Glomerular visceral epithelial cell (primary cell): ENCODE data around the gene SLC8A1.

Experiments
- DNase-seq: peaks from one replicate; pipeline ENCODE4 v3.0.0-alpha.2; 2016; ENCODE audit errors: extremely low spot score

Gene SLC8A1

DNA sequence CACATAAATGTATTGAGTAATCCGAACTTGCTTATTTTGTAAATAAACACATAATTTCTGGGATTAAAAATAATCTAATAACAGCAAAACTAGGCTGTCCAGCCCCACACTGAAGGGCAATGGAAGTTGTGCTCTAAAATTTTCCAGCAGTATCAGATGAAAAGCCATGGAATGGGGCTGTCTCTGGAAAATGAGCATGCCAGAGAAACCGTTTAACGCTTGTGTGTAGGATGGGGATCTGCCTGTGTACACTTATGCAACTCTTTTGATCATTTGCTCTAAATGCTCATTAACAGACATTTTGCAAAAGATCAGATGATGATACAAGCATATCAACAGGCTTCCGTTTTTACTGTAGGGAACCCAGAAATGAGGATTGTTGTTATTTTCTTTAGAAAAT lies 177.6 kb downstream of the SLC8A1 start:
- no peak for DNase-seq

DNA sequence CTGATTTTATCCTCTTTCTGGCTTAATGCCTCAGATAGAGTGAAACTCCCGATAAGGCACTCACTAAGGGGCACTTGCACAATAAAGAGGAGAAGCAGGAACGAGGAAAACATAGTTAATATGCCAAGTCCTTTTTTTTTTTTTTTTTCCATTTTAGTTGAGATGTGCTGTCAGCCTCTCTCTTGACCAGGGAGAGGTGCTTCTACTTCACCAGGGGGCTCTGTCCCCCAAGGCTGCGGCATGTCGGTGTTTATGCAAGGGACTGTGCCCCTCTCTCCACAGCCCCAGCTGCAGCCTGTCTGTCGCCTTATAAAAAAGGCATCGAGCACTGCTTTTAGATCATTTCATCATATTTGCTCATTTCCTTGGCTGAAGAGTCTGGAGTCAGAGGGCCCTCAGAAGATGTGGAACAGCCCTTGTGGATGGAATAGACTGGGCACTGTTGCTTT lies 178.1 kb downstream of the SLC8A1 start:
- no peak for DNase-seq

DNA sequence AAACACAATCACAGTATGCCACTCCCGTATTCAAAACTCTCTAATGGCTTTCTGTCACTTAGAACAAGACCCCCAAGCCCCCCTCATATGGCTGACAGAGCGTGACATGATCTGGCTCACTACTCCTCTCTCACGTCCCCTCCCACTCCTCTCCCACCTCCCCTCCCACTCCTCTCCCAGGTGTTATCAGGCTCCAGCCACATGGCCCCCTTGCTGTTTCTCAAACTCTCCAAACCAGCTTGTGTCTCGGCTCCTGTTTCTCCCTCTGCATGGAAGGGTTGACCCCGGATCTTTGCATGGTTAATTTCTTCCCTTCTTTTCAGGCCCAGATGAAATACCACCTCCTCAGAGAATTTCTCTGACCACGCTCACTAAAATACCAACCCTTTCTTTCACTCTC lies 180.8 kb downstream of the SLC8A1 start:
- DNase-seq = no peak

DNA sequence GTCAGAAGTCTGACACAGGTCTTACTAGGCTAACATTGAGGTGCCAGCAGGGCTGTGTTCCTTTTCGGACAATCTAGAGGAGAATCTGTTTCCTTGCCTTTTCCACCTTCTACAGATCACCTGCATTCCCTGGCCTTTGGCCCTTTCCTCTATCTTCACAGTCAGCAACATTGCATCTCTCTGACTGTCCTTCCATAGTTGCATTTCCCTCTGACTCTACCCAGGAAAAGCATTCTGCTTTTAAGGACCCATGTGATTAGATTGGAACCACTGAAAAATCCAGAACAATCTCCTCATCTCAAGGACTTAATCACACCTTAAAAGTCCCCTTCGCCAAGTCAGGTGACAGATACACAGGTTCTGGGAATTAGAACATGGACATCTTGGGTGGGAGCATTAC lies 181.5 kb downstream of the SLC8A1 start:
- no peak for DNase-seq

DNA sequence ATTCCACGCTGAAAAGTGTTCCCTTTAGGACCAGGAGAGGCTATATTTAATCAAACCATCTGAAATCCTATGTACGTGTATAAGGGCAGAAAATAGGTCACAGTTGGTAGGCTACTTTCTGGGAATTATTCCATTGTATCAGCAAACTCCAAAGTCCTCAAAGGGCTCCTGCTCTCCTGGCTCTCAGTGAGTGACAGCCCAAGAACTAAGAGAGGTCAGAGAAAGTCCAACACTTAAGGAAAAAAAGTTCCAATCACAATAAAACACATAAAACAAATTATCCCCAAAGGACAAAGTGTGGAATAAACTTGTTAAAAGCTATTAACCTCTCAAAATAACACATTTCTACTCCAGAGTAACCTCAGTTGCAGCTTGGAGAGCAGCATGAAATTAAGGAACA lies 183.3 kb downstream of the SLC8A1 start:
- DNase-seq = no peak

DNA sequence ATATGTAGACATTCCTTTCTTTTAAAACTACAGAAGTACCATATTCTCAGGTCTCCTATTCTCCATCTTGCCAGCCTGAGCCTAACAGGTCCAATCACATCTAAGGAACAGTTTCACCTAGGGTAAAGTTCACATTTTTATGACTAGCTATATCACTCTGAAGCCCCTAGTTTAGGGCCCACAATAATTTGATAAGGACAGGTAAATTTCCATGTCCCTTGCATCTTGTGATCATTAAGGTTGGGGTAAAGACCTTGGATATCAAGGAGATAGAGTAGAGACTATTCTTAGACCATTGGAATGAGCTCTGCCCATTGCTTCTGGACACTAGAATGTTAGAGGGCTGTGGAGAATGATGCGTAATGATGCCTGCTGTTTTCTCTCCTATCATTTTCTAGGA lies 185.7 kb downstream of the SLC8A1 start:
- DNase-seq = no peak

DNA sequence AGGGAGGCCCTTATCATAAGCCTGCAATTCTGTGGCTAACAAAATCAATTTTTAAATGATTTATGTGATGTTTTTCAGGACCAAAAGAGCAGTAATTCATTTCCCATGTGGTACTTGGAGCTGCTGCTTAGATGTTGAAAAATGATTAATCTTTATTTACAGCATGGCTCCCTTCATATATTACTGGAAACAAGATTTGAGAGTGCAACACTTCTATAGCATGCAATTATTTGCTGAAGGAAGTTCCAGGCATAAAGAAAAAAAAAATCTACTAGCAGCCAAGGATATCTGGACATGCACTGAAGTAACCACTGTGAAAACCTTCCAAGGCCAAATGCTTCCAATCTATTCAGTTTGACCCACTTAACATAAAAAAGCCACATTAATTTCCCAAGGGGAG lies 186.3 kb downstream of the SLC8A1 start:
- no peak for DNase-seq

DNA sequence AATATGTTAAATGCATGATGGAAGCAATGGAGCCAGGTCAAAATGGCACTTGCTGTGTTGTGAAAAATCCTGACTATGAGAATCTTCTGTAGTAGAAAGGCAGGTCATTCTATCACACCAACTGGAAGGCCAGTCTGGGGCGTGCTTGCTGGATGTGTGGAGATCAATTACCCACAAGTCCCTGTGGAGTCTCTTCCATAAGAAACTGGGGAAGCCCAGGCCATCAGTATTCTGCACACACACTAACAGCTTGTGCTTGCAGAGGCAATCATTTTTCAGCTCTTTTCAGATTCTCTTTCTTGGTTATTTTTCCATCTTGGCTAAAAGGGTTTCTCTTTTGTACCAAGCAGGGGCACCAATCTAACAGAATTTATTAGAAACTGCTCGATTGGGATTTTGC lies 190.8 kb downstream of the SLC8A1 start:
- DNase-seq = no peak

DNA sequence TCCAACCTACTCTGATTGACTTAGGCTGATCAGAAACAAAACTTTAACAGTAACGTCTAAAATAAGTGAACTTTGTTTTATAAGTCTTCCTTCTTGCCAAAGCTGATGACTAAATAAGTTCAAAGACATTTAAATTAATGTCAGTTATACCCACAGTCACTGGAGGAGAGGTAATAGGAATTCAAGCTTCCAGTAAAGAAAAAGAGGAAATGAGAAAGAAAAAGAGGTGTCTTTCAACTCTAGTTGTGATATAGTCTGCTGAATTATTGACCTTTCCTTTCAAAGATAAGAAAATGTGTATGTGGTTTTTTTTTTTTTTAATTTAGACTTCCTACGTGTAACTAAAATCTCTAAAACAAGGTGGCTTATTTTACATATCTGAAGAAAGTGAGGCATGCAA lies 191.5 kb downstream of the SLC8A1 start:
- DNase-seq = no peak

DNA sequence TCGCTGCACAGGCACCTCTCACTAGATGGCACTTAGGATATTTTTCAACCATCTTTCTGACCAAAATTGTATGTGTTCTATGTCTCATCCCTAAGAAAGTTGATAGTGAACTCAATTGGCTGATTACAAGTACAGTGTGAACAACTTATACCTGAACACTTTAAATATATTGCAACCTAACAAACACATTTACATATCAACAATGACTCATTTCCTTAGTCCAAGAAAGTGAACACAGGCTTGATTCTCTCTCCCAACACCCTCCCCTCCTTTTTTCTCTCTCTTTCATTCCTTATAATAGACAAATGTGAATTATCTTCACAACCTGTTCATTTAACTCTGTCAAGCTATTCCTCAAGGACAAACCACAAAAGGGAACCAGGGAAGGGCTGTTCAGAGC lies 192.0 kb downstream of the SLC8A1 start:
- DNase-seq = no peak

DNA sequence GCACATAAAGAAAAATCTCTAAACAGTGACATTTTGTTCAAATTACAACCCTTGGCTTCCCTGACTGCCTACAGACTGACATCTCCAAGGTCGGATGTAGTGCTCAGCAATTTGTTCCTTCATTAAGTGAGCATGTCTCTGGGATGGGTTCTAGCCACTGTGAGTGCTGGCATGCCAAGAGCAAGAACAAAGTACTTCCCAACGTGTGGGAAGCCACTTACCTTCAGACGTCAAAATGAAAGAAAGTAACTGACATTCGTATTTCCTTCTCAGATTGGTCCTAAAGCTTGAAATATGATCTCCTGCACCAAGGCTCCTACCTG lies 193.8 kb downstream of the SLC8A1 start:
- DNase-seq = no peak

DNA sequence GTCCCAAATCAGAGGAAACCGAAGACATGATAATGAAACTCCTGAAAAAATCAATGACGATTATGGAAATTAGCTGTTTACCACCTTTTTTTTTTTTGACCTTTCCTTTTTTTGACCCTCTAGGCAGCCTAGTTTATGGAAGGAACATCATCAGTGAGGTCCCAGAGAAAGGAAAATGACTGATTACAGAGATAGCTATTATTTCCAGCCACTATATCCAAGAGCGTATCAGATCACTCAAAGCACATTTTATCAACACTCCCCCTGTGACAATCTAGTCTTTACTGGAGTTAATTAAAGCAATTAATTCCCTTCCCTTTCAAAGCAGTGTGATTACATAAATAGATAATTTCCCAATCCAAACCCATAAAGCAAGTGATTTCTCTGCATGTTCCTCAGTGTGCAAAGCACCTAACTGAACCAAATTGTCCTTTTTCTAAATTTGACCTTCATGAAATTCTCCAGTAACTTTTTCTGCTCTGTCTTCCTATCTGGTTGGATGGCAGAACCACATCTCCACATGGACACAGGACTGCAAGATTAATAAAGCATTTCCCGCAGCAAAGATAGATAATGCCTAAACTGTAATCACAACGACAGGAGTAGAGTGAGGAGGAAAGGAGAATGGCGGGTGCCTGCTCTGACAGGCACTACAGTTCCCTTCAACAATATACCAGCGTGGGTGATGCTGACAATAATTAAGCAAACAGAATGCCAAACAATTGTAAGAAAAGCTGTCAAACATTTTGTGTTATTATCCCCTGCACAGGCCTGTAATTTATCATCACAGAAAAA lies 194.4 kb downstream of the SLC8A1 start:
- DNase-seq = no peak

DNA sequence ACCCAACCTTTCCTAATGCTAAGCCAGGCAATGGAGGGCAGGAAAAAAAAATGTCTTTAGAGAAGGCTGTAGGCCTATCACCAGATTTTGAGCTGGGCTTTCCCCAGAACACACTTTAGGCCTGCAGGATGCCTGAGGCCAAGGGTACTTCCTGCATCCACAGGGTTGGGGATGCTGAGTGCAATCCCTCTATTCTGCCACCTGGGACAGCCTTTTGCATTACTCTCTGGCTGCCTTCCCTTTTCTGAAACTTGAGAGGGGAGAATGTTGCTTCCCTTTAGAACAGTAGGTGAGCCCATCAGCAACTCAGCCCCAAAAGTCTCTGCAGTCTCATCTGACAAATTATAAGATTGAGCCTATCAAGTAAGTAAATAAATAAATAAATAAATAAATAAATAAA lies 195.2 kb downstream of the SLC8A1 start:
- no peak for DNase-seq

DNA sequence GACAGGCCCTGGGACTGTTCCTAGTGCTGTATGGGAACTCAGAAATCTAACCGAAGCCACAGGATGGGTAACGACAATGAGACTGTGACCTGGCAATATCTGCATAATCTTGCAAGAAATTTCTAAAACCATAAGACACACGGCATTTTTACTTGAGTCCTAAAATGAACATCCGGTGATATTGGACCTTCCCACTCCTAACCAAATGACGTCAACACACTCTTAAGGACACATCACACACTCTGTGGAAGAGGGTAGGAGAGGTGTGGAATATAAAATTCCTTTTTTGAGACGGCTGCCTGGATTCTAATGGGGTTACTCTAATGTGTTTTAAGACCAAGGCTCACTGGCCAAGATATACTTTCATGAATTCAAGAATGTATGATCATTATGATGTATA lies 195.9 kb downstream of the SLC8A1 start:
- DNase-seq = no peak

DNA sequence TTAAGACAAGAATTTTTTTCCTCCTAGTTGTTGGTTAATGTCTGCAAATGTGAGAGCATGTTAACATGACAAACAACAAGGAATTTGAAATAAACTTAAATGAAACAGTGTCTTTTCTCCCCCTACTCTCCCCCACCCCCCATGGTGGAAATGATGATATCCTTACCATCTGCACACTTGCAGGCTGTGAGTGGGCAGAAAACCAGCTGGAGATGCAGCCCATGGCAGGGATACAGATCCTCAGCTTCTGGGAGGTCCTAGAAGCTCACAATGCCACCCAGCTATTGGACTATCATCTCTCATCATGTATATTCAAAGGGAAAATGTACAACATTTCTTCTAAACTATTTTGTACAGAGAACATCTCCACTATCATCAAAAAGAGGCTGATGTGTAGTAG lies 196.8 kb downstream of the SLC8A1 start:
- DNase-seq = no peak

DNA sequence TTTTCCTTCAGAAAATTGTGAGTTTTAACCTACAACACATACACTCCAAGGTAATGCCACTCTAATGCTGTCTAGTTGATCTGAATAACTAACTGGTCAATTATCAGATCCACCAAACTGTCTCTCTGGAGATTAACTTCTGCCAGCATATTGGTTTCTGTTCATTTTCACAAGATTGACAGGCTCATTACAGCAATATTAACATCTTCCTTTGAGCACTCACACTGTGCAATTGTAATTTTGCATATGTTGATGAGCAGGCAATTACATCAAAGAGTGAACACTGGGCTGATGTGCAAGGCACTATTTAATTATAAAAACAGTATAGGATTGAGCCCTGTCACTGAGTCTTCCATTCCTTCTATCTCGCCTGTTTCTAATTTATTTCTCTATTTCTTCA lies 197.3 kb downstream of the SLC8A1 start:
- DNase-seq = no peak

DNA sequence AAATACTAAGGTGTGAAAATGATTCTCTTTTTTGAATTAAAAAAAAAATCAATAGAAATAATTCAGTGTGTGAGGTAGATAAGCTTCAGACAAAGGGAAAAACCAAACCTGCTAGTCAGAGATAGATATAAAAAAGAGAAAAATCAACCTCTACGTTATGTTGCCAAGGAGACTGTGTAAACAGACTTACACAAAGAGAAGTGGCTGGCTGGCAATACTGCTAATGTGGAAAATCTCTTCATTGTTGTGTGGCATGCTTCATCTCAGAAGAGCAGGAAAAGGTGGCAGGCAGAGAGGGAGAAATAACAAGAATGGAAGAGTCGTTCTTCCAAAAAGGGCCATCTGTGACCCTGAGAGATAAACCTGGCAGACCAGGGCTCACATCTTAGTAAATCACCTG lies 200.8 kb downstream of the SLC8A1 start:
- DNase-seq = no peak

DNA sequence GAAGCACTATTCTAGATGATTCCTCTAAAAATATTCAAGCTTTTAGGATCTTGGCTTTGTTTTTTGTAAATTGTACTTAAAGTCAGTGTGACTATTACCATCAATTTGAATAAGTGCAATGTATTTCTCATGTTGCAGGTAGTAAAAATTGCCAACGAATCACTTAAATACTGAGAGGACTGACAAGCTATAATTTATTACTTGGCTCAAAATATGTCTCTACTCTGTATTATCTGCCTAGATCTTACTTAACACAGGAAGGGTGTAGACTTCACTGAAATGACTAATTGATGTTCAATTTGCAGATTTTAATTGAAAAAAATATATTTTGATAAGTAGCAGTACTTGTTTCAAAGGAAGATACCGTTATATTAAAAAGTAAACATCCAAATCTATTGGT lies 202.3 kb downstream of the SLC8A1 start:
- no peak for DNase-seq

DNA sequence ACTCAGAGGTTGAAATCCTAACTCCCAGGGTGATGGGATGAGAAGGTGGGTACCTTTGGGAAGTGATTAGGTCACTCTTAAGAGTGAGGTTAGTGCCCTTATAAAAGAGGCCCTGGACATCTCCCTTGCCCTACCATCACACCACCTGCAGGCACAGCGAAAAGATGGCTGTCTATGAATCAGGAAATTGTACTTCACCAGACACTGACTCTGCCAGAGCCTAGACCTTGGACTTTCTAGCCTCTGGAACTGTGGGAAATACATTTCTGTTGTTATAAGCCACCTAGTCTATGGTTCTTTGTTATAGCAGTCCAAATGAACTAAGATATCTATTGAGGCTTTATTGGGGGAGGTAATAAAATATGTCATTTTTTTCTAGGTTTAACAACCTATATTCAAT lies 203.6 kb downstream of the SLC8A1 start:
- DNase-seq = no peak

DNA sequence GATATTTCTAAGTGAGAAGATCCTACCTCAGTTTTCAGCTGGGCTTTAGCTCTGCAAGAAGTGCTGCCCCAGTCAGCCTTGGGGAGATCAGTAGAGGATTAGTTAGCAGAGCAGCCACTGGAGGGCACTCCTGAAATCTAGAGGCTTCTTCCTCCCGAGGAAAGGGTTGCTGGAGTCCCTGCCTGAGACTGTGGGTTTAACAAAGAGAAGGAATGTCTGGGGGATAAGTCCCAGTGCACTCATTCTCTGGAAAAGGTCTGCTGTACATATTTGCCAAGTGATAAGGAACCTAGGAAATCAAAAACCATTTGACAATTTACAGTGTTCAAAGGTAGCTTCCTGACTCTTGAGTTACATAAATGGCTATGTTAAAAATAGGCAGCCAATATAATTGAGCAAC lies 207.2 kb downstream of the SLC8A1 start:
- peak; percentile 71 for DNase-seq

DNA sequence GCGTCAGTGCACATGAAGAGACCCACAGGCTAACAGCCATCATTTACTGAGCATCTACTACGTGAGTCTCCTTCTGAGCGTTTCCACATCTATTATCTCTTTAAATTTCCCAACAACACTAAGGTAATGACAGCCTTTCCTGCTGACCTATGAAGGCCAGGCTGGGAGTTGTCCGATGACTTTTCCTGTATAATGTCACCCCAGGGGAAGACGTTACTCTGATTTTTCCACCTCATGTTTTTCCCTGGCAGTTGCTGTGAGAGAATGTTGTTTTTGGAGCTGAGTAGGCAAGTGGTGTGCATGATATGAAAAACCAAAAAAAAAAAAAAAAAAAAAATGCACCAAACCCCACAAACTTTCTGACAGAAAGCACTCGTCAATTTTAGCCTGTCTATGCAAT lies 207.6 kb downstream of the SLC8A1 start:
- no peak for DNase-seq

DNA sequence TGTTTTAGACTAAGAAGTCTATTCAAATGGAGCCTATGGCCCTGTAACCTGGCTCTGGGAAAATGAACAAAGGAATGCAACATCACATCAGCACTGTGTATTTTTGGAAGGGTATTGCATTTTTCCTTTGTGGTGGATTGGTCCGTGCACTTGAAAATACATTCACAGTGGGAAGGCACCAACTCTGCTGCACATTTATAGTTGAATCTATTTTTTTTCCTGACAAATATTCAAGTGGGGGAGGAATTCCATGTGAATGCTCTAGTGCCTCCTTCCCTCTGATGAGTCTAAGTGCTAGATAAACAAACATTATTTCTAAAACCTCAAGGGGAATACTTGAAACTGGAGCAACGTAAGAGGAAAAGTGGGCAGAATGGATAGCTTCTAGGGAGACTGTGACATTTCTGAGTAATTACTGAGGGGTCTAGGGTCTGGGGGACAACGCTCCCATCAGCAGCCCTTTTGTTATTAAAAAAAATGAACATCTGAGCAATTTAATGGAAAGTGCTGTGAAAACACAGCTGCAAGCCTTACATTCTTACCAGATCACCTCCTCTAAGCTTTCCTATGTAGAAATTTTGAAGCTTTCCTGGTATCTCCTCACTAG lies 208.2 kb downstream of the SLC8A1 start:
- DNase-seq = peak; percentile 49

DNA sequence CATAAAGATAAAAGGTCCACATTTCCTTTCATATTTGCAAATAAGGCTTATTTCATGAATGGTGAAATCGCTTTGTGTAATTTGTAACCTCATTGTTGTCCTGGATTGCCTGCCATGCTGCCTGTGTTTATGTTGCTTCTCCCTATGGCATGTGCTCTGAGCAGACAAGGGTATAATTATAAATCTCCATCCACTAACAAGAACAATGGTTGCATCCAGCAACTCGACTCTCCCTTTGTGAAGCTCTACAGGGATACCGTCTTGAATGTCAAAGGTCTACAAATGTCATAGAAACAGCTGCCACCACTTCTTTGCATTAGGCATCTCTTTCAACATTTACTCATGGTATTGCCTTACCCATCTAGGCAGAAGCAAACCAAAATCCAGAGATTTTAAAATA lies 209.6 kb downstream of the SLC8A1 start:
- DNase-seq = no peak

DNA sequence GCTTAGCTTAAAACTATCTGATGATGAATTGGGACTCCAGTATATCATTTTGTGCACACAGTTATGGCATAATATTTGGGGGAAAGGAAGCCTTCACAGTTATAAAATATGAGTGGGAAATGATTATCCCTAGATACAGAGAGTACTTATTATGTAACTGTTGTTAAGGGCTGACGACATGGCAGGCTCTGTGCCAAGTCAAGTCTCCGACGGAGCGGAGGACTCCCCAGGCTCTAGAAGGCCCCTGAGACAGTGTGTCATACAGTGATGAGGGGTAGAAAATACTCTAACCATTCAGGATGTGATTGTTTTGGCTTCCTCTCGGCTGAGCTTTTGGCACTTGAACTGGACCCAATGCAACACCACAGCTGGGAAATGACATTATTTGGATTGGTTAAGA lies 211.8 kb downstream of the SLC8A1 start:
- peak; percentile 86 for DNase-seq
